IMR-90 (cell line): ENCODE measurements around the gene HOGA1.

Experiments used
- MAZ ChIP-seq: IDR thresholded peaks from 2 replicates; pipeline ENCODE4 v1.6.1; 2012; ENCODE audit warnings: low read depth, mild to moderate bottlenecking, low read length, improper control_type of control experiment, moderate library complexity, borderline replicate concordance
- NFE2L2 ChIP-seq: fragments of 150-350 bp; IDR thresholded peaks from 2 replicates; pipeline ENCODE4 v1.6.1; 2016; ENCODE audit warnings: low read depth, mild to moderate bottlenecking, low read length
- POLR2A ChIP-seq: IDR thresholded peaks from 2 replicates; pipeline ENCODE4 v1.6.1; 2012; ENCODE audit warnings: mild to moderate bottlenecking, low read depth, low read length
- TF ChIP-seq, protein P1 (sequence below): conservative IDR thresholded peaks from 2 replicates; pipeline ENCODE4 v1.5.1; 2012; ENCODE audit warnings: mild to moderate bottlenecking, low read depth, low read length, improper control_type of control experiment
- TF ChIP-seq, protein P2 (sequence below): fragments of 150-350 bp; IDR thresholded peaks from 2 replicates; pipeline ENCODE4 v1.6.1; 2016; ENCODE audit warnings: low read depth, mild to moderate bottlenecking, low read length, moderate library complexity, borderline replicate concordance

DNA sequence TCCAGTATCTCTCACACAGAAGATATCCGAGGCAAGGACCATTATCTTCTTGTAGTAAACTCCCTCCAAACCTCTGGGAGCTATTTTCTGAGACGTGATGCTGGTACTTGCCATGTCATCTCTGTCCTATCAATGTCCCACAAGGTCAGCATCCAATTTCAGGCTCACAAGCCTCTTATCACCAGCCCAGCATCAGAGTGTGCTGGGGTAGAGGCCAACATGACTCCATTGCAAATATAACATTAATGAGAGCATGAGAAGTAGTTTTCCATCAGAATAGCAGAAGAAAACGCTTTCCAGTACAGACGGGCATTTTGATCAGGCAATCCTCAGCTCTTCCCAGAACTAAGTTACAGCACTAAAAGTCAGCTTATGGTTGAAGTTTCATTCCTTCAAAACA, 43.5 kb downstream of the HOGA1 start:
- TF ChIP-seq, protein P1, sequence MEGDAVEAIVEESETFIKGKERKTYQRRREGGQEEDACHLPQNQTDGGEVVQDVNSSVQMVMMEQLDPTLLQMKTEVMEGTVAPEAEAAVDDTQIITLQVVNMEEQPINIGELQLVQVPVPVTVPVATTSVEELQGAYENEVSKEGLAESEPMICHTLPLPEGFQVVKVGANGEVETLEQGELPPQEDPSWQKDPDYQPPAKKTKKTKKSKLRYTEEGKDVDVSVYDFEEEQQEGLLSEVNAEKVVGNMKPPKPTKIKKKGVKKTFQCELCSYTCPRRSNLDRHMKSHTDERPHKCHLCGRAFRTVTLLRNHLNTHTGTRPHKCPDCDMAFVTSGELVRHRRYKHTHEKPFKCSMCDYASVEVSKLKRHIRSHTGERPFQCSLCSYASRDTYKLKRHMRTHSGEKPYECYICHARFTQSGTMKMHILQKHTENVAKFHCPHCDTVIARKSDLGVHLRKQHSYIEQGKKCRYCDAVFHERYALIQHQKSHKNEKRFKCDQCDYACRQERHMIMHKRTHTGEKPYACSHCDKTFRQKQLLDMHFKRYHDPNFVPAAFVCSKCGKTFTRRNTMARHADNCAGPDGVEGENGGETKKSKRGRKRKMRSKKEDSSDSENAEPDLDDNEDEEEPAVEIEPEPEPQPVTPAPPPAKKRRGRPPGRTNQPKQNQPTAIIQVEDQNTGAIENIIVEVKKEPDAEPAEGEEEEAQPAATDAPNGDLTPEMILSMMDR: no peak
- no peak for TF ChIP-seq MAZ
- TF ChIP-seq, protein P2, sequence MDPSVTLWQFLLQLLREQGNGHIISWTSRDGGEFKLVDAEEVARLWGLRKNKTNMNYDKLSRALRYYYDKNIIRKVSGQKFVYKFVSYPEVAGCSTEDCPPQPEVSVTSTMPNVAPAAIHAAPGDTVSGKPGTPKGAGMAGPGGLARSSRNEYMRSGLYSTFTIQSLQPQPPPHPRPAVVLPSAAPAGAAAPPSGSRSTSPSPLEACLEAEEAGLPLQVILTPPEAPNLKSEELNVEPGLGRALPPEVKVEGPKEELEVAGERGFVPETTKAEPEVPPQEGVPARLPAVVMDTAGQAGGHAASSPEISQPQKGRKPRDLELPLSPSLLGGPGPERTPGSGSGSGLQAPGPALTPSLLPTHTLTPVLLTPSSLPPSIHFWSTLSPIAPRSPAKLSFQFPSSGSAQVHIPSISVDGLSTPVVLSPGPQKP: no peak
- TF ChIP-seq NFE2L2: no peak
- no peak for TF ChIP-seq POLR2A
